Ectodermal cell (in vitro differentiated cells): Measurements from ENCODE around the gene TMEM250.

Experiments used
- H3K27ac ChIP-seq: 2 replicates; pipeline ENCODE4 v1.7.0; 2013; ENCODE audit warnings: mild to moderate bottlenecking, low read depth, low read length; ENCODE audit not compliant: insufficient read depth, poor library complexity, severe bottlenecking
- H3K27me3 ChIP-seq: 2 replicates; pipeline ENCODE4 v1.7.0; 2013; ENCODE audit warnings: mild to moderate bottlenecking, low read length; ENCODE audit not compliant: insufficient read depth, control insufficient read depth, poor library complexity, severe bottlenecking
- H3K36me3 ChIP-seq: one replicate; pipeline ENCODE4 v1.7.0; 2013; ENCODE audit warnings: low read length; ENCODE audit not compliant: control insufficient read depth, insufficient read depth
- H3K4me1 ChIP-seq: one replicate; pipeline ENCODE4 v1.7.0; 2013; ENCODE audit warnings: low read length; ENCODE audit not compliant: control insufficient read depth, insufficient read depth
- H3K4me3 ChIP-seq: 2 replicates; pipeline ENCODE4 v1.7.0; 2013; ENCODE audit warnings: low read depth, low read length, control low read depth; ENCODE audit not compliant: insufficient read depth
- H3K9me3 ChIP-seq: 2 replicates; pipeline ENCODE4 v1.7.0; 2013; ENCODE audit warnings: mild to moderate bottlenecking, low read length, moderate library complexity; ENCODE audit not compliant: control insufficient read depth
- WGBS, 2 experiments: methylation state at CpG; one replicate each; pipeline ENCODE4 v1.1.7; 2013; ENCODE audit warnings: missing lambda C conversion rate in 2 of 2; 5-methylcytosine and 5-hydroxymethylcytosine counted together

The TMEM250 gene

GRCh38 chr9:136119061-136119882 is 597 bp upstream of the TMEM250 start:
- Histone ChIP-seq H3K27me3 (no peaks in the 10 kb centered on the region), H3K36me3 (peaks cover 8% of the 10 kb centered on the region)

GRCh38 chr9:136117916-136118319 is 757 bp downstream of the TMEM250 start:
- Histone ChIP-seq H3K9me3 (no peaks in the 10 kb centered on the region), H3K4me1 (peaks cover 12% of the 10 kb centered on the region), H3K27me3 (no peaks in the 10 kb centered on the region), H3K27ac (peak overlapping the region; percentile 67), H3K4me3 (peak overlapping the region; percentile 74), H3K36me3 (peaks cover 8% of the 10 kb centered on the region)
- 1% methylated on average over 36 of the region's 36 CpGs for WGBS, 2 experiments

More at GRCh38 chr9:136119061-136119882, 597 bp upstream of the TMEM250 start:
- WGBS, 2 experiments = 3 to 4% methylated on average over 64 of the region's 64 CpGs
- H3K4me1 ChIP-seq = peaks cover 12% of the 10 kb centered on the region
- no peak overlapping the region for H3K27ac ChIP-seq
- no peaks in the 10 kb centered on the region for H3K9me3 ChIP-seq
- peak overlapping the region; percentile 74 for H3K4me3 ChIP-seq

- H3K27ac ChIP-seq = no peak overlapping the region
- H3K9me3 ChIP-seq = no peaks in the 10 kb centered on the region
- peak overlapping the region; percentile 74 for H3K4me3 ChIP-seq
- H3K4me1 ChIP-seq = peaks cover 12% of the 10 kb centered on the region
- peaks cover 8% of the 10 kb centered on the region for H3K36me3 ChIP-seq
- 70% methylated on average over 23 of the region's 23 CpGs for WGBS, 2 experiments
- H3K27me3 ChIP-seq = no peaks in the 10 kb centered on the region
Measured at GRCh38 chr9:136117291-136117915, 1.3 kb downstream of the TMEM250 start.

- Histone ChIP-seq H3K27me3 (no peaks in the 10 kb centered on the region), H3K27ac (no peak overlapping the region), H3K36me3 (peaks cover 8% of the 10 kb centered on the region), H3K9me3 (no peaks in the 10 kb centered on the region), H3K4me1 (peaks cover 12% of the 10 kb centered on the region), H3K4me3 (no peak overlapping the region)
- WGBS, 2 experiments = 96 to 97% methylated on average over 69 of the region's 69 CpGs
Measured at GRCh38 chr9:136116360-136117098, 2.1 kb downstream of the TMEM250 start.

GRCh38 chr9:136115641-136116359 is 2.9 kb downstream of the TMEM250 start:
- no peaks in the 10 kb centered on the region for H3K27me3 ChIP-seq
- H3K4me1 ChIP-seq = peaks cover 16% of the 10 kb centered on the region
- H3K27ac ChIP-seq = no peak overlapping the region
- no peaks in the 10 kb centered on the region for H3K9me3 ChIP-seq
- peaks cover 8% of the 10 kb centered on the region for H3K36me3 ChIP-seq
- 95 to 96% methylated on average over 22 of the region's 22 CpGs for WGBS, 2 experiments
- H3K4me3 ChIP-seq = no peak overlapping the region

- Histone ChIP-seq H3K9me3 (no peaks in the 10 kb centered on the region), H3K27ac (no peak overlapping the region), H3K36me3 (peaks cover 8% of the 10 kb centered on the region), H3K4me3 (no peak overlapping the region), H3K4me1 (peaks cover 22% of the 10 kb centered on the region), H3K27me3 (no peaks in the 10 kb centered on the region)
- WGBS, 2 experiments = 96% methylated on average over 13 of the region's 13 CpGs
Measured at GRCh38 chr9:136115206-136115605, 3.5 kb downstream of the TMEM250 start.

GRCh38 chr9:136114610-136115009 is 4.1 kb downstream of the TMEM250 start:
- WGBS, 2 experiments = 94% methylated on average over 18 of the region's 18 CpGs
- H3K4me1 ChIP-seq = peaks cover 27% of the 10 kb centered on the region
- peaks cover 8% of the 10 kb centered on the region for H3K36me3 ChIP-seq
- H3K27ac ChIP-seq = no peak overlapping the region
- no peaks in the 10 kb centered on the region for H3K9me3 ChIP-seq
- H3K27me3 ChIP-seq = no peaks in the 10 kb centered on the region
- H3K4me3 ChIP-seq = no peak overlapping the region

- Histone ChIP-seq H3K27ac (no peak overlapping the region), H3K4me1 (peaks cover 35% of the 10 kb centered on the region), H3K9me3 (no peaks in the 10 kb centered on the region), H3K27me3 (no peaks in the 10 kb centered on the region), H3K36me3 (peaks cover 8% of the 10 kb centered on the region), H3K4me3 (no peak overlapping the region)
- 92 to 93% methylated on average over 11 of the region's 11 CpGs for WGBS, 2 experiments
Measured at GRCh38 chr9:136112541-136112940, 6.1 kb downstream of the TMEM250 start.

GRCh38 chr9:136111910-136112309 is 6.8 kb downstream of the TMEM250 start:
- H3K4me3 ChIP-seq = no peak overlapping the region
- peaks cover 8% of the 10 kb centered on the region for H3K36me3 ChIP-seq
- 87 to 88% methylated on average over 16 of the region's 16 CpGs for WGBS, 2 experiments
- H3K27ac ChIP-seq = no peak overlapping the region
- H3K9me3 ChIP-seq = no peaks in the 10 kb centered on the region
- H3K27me3 ChIP-seq = no peaks in the 10 kb centered on the region
- H3K4me1 ChIP-seq = peaks cover 30% of the 10 kb centered on the region
